GM12878 (cell line): Measurements from ENCODE around the gene DOCK9.

Source experiments
- CTCF ChIP-seq, 3 experiments: IDR thresholded peaks in 2 of 3; conservative IDR thresholded peaks in 1 of 3; 2 replicates each; pipeline ENCODE4 v1.5.1; 2011; ENCODE audit warnings: low read depth in 3 of 3, low read length in 3 of 3, mild to moderate bottlenecking in 3 of 3, control low read depth in 2 of 3, moderate library complexity in 2 of 3, inconsistent platforms in 1 of 3, mixed read lengths in 1 of 3; ENCODE audit not compliant: control insufficient read depth in 2 of 3, insufficient read depth in 1 of 3; ENCODE audit errors: extremely low read depth in 1 of 3
- EZH2 ChIP-seq: IDR thresholded peaks from 2 replicates; pipeline ENCODE4 v1.6.1; 2012; ENCODE audit warnings: low read depth, mild to moderate bottlenecking, control low read depth, inconsistent platforms, low read length, borderline replicate concordance; ENCODE audit not compliant: control insufficient read depth
- GATAD2B ChIP-seq: fragments of 450-650 bp; conservative IDR thresholded peaks from 2 replicates; pipeline ENCODE4 v1.6.1; 2017; ENCODE audit warnings: low read depth, mild to moderate bottlenecking, moderate library complexity
- MAX ChIP-seq: IDR thresholded peaks from 2 replicates; pipeline ENCODE4 v1.6.1; 2012; ENCODE audit warnings: low read depth, low read length, improper control_type of control experiment
- NFIC ChIP-seq: IDR thresholded peaks from 2 replicates; pipeline ENCODE4 v1.6.1; 2012; ENCODE audit warnings: low read depth, mild to moderate bottlenecking, inconsistent platforms, low read length, moderate library complexity
- NR2C2 ChIP-seq: IDR thresholded peaks from 2 replicates; pipeline ENCODE4 v1.6.1; 2011; ENCODE audit warnings: borderline replicate concordance, low read depth; ENCODE audit not compliant: control insufficient read depth, insufficient read length
- POLR2A ChIP-seq: IDR thresholded peaks from 2 replicates; pipeline ENCODE4 v1.6.1; 2011; ENCODE audit warnings: low read depth, mild to moderate bottlenecking, low read length
- POLR2AphosphoS2 ChIP-seq: IDR thresholded peaks from 2 replicates; pipeline ENCODE4 v1.6.1; 2011; ENCODE audit warnings: low read depth, mild to moderate bottlenecking, low read length, improper control_type of control experiment, moderate library complexity
- RELA ChIP-seq: fragments of 450-650 bp; IDR thresholded peaks from 2 replicates; pipeline ENCODE4 v1.8.0; 2014; ENCODE audit warnings: borderline replicate concordance; ENCODE audit not compliant: partially characterized antibody
- REST ChIP-seq: IDR thresholded peaks from 2 replicates; pipeline ENCODE4 v1.6.1; 2012; ENCODE audit warnings: mild to moderate bottlenecking, low read depth, low read length
- YY1 ChIP-seq: IDR thresholded peaks from 2 replicates; pipeline ENCODE4 v1.6.1; 2011; ENCODE audit warnings: low read depth, mild to moderate bottlenecking, low read length
- ZNF274 ChIP-seq: IDR thresholded peaks from one replicate; pipeline ENCODE4 v1.8.0; 2011; ENCODE audit not compliant: insufficient read length, insufficient read depth

GRCh38 chr13:98940325-98941001, 37.4 kb downstream of the DOCK9 start:
- TF ChIP-seq NR2C2 (no peak), YY1 (no peak), GATAD2B (no peak), CTCF (IDR thresholded peaks at IDR 0.05 in 2 of 3, conservative IDR thresholded peaks at IDR 0.05 in 1 of 3; ENCODE audit: control insufficient read depth in 2 of 3, extremely low read depth in 1 of 3, insufficient read depth in 1 of 3, low read depth in 3 of 3, low read length in 3 of 3) (no peak), EZH2 (no peak), REST (no peak), POLR2A (no peak), RELA (no peak), ZNF274 (no peak), NFIC (no peak), POLR2AphosphoS2 (no peak), MAX (no peak)
